CD8-positive, alpha-beta memory T cell (primary cell): ENCODE results near the gene ZMIZ1. TPM values are rescaled to one million over a fixed set of nuclear protein-coding genes. Genes with fewer than 3 reads are reported as not detected.

Experiments
- CTCF ChIA-PET: fragments of 350-600 bp; sonication (Branson Sonifier 250); formaldehyde crosslinking; loops from one replicate; lab custom pipeline; 2021; ENCODE audit warnings: antibody characterized with exemption; lab: Charles Lee
- POLR2A ChIA-PET: fragments of 350-600 bp; sonication (Branson Sonifier 250); formaldehyde crosslinking; loops from one replicate; lab custom pipeline; 2021; ENCODE audit warnings: antibody characterized with exemption; lab: Charles Lee
- DNase-seq, 5 donors: peaks; one replicate each; pipeline versions ENCODE4 v3.0.0 to v3.0.0-alpha.2; 2020 to 2022; ENCODE audit warnings: mixed read lengths in 1 of 5
- H3K27ac ChIP-seq: one replicate; pipeline ENCODE4 v1.7.0; 2013; ENCODE audit warnings: low read depth, mild to moderate bottlenecking, low read length, moderate library complexity
- H3K27me3 ChIP-seq: 2 replicates; pipeline ENCODE4 v1.7.0; 2013; ENCODE audit warnings: low read length, mild to moderate bottlenecking; ENCODE audit not compliant: insufficient read depth, poor library complexity, severe bottlenecking
- H3K36me3 ChIP-seq: 2 replicates; pipeline ENCODE4 v1.7.0; 2013; ENCODE audit warnings: mild to moderate bottlenecking, low read length, moderate library complexity; ENCODE audit not compliant: insufficient read depth
- H3K4me1 ChIP-seq: 2 replicates; pipeline ENCODE4 v1.7.0; 2013; ENCODE audit warnings: mild to moderate bottlenecking, low read length, moderate library complexity; ENCODE audit not compliant: insufficient read depth
- H3K4me3 ChIP-seq: 2 replicates; pipeline ENCODE4 v1.7.0; 2013; ENCODE audit warnings: mild to moderate bottlenecking, low read length
- H3K9me3 ChIP-seq: 2 replicates; pipeline ENCODE4 v1.7.0; 2013; ENCODE audit warnings: mild to moderate bottlenecking, low read length
- H3K27ac Mint-ChIP-seq, 8 donors: one replicate each; pipeline ENCODE4 v1.8.0; 2020 to 2021; ENCODE audit warnings: mixed read lengths in 8 of 8, mild to moderate bottlenecking in 6 of 8, inconsistent platforms in 3 of 8, moderate library complexity in 3 of 8
- H3K27me3 Mint-ChIP-seq, 2 donors: one replicate each; pipeline ENCODE4 v1.8.0; 2020 to 2021; ENCODE audit warnings: mixed read lengths in 2 of 2, mild to moderate bottlenecking in 1 of 2, moderate library complexity in 1 of 2
- H3K36me3 Mint-ChIP-seq, 3 donors: one replicate each; pipeline ENCODE4 v1.8.0; 2020 to 2021; ENCODE audit warnings: mixed read lengths in 3 of 3, inconsistent platforms in 1 of 3, mild to moderate bottlenecking in 1 of 3
- H3K4me1 Mint-ChIP-seq, 3 donors: one replicate each; pipeline ENCODE4 v1.8.0; 2020 to 2021; ENCODE audit warnings: mixed read lengths in 3 of 3, inconsistent platforms in 1 of 3, mild to moderate bottlenecking in 1 of 3
- H3K4me3 Mint-ChIP-seq, 7 donors: one replicate each; pipeline ENCODE4 v1.8.0; 2020 to 2021; ENCODE audit warnings: mixed read lengths in 7 of 7, mild to moderate bottlenecking in 6 of 7, moderate library complexity in 4 of 7, inconsistent platforms in 2 of 7
- H3K9me3 Mint-ChIP-seq, 5 donors: one replicate each; pipeline ENCODE4 v1.8.0; 2020 to 2022; ENCODE audit warnings: mixed read lengths in 5 of 5, mild to moderate bottlenecking in 3 of 5, moderate library complexity in 2 of 5, inconsistent platforms in 1 of 5
- polyA plus RNA-seq: library from polyadenylated mRNA; unstranded; fragments of 300-500 nt; fragmentation: Illumina TruSeq; gene quantifications from one replicate; pipeline ENCODE4 v1.2.3, GENCODE V29; 2021
- total RNA-seq, 2 experiments: library from RNA; stranded (reverse); gene quantifications; one replicate each; pipeline ENCODE4 v1.2.3, GENCODE V29; 2021

The ZMIZ1 gene
- total and polyA plus RNA-seq, 3 experiments from 2014 or later: 8.0 to 36.3 (median 34.7) TPM

DNA sequence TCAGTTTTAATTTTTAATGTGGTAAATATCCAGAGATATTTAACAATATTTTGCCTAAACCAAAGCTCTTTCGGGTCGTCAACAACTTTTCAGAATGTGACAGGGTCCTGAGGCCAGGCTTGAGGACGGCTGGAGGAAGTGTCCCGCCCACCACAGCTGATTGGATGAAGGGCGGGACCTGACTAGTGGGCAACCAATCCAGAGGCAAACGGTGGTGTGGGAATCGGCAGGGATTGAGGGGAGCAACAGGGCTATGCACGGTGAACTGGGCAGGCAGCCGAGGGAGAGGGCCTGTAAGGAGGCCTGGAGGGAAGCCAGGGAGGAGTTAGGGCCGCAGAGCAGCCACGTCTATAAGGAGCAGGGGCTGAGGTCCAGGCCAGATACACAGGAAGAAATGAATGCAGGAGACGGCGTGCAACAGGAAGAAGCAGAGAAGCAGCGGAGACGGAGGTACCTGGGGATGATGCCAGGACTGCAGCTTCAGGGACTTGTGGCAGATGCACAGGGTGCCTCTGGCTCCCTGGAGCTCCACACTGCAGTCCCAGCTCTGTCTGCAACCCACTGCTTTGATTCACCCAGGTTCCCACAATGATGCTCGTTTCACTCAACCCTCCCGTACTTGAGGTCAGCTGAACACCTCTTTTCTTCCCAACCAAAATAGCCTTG, 46.1 kb upstream of the ZMIZ1 start:
- peak overlapping the region in 3 of 7 donors; percentile 8 to 48 (median 35) for H3K4me3 Mint-ChIP-seq
- H3K36me3 ChIP-seq: no peaks in the 10 kb centered on the region
- peak in 1 of 5 donors; percentile 36 for DNase-seq
- ChIA-PET POLR2A (no interaction called here), CTCF (interaction anchor here (0.9 to 2.6 kb wide), 3 partner anchors 10 to 30 kb away, joined by 3 to 9 read pairs (median 3); no protein-coding TSS in a partner anchor)
- H3K4me1 Mint-ChIP-seq: peaks cover 26 to 43% (median 38%) of the 10 kb centered on the region in 3 donors
- H3K27me3 Mint-ChIP-seq: no peaks in the 10 kb centered on the region
- peaks cover 31% of the 10 kb centered on the region for H3K4me1 ChIP-seq
- H3K9me3 ChIP-seq: no peaks in the 10 kb centered on the region
- peaks cover 0 to under 1% (median 0%) of the 10 kb centered on the region in 3 donors for H3K36me3 Mint-ChIP-seq
- no peaks in the 10 kb centered on the region for H3K27me3 ChIP-seq
- peaks cover 0 to 2% (median 0%) of the 10 kb centered on the region in 5 donors for H3K9me3 Mint-ChIP-seq
- peak overlapping the region in 4 of 8 donors; percentile 45 to 81 (median 69) for H3K27ac Mint-ChIP-seq
- H3K4me3 ChIP-seq: no peak overlapping the region
- H3K27ac ChIP-seq: no peak overlapping the region

GRCh38 chr10:79023240-79024162, 45.3 kb upstream of the ZMIZ1 start:
- Histone ChIP-seq H3K4me3 (no peak overlapping the region), H3K9me3 (no peaks in the 10 kb centered on the region), H3K4me1 (peaks cover 39% of the 10 kb centered on the region), H3K27me3 (no peaks in the 10 kb centered on the region), H3K27ac (no peak overlapping the region), H3K36me3 (no peaks in the 10 kb centered on the region)
- Mint-ChIP-seq H3K27me3 (no peaks in the 10 kb centered on the region), H3K9me3 (no peaks in the 10 kb centered on the region), H3K36me3 (no peaks in the 10 kb centered on the region), H3K4me1 (peaks cover 33 to 51% (median 45%) of the 10 kb centered on the region in 3 donors), H3K27ac (peak overlapping the region in 5 of 8 donors; percentile 10 to 74 (median 64)), H3K4me3 (peak overlapping the region in 2 of 7 donors; percentile 8 to 54)
- peak in 1 of 5 donors; percentile 42 for DNase-seq
- POLR2A ChIA-PET: no interaction called here
- CTCF ChIA-PET: interaction anchor here (0.9 to 2.6 kb wide), 3 partner anchors 10 to 29 kb away, joined by 3 to 9 read pairs (median 3); no protein-coding TSS in a partner anchor

DNA sequence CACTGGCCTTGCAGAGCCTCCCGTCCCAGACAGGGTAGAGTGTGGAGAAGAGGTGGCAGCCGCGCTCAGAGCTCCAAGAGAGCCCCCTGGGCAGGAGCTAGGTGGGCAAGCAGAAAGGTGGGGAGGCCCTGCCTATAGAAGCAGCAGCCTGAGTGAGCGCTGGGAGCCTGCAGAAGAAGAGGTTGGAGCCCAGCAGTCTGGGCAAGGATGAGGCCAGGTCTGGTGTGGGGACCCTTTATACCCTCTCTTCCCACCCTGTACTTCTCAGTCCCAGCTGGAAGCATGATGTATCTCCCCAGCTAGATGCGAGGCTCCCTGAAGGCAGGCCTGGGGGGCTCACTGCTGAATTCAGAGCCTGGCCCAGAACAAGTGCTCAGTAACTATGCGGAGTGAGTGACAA, 44.5 kb upstream of the ZMIZ1 start:
- no peaks in the 10 kb centered on the region for H3K9me3 ChIP-seq
- Mint-ChIP-seq H3K4me1 (peaks cover 33 to 59% (median 51%) of the 10 kb centered on the region in 3 donors), H3K4me3 (peak overlapping the region in 2 of 7 donors; percentile 15 to 52), H3K36me3 (no peaks in the 10 kb centered on the region), H3K27ac (peak overlapping the region in 5 of 8 donors; percentile 10 to 85 (median 61)), H3K9me3 (no peaks in the 10 kb centered on the region), H3K27me3 (no peaks in the 10 kb centered on the region)
- DNase-seq: peak in 1 of 5 donors; percentile 42
- ChIA-PET CTCF (interaction anchor here (1.5 to 2.6 kb wide), 2 partner anchors 11 to 13 kb away, joined by 3 to 9 read pairs; no protein-coding TSS in a partner anchor), POLR2A (no interaction called here)
- peaks cover 43% of the 10 kb centered on the region for H3K4me1 ChIP-seq
- H3K36me3 ChIP-seq: no peaks in the 10 kb centered on the region
- no peaks in the 10 kb centered on the region for H3K27me3 ChIP-seq
- H3K4me3 ChIP-seq: no peak overlapping the region
- no peak overlapping the region for H3K27ac ChIP-seq

- Histone ChIP-seq H3K4me1 (peaks cover 43% of the 10 kb centered on the region), H3K9me3 (no peaks in the 10 kb centered on the region), H3K27me3 (no peaks in the 10 kb centered on the region), H3K4me3 (no peak overlapping the region), H3K36me3 (no peaks in the 10 kb centered on the region), H3K27ac (peak overlapping the region; percentile 12)
- H3K4me3 Mint-ChIP-seq: peak overlapping the region in 3 of 7 donors; percentile 14 to 52 (median 28)
- peak overlapping the region in 7 of 8 donors; percentile 20 to 90 (median 83) for H3K27ac Mint-ChIP-seq
- H3K27me3 Mint-ChIP-seq: no peaks in the 10 kb centered on the region
- peaks cover 33 to 63% (median 53%) of the 10 kb centered on the region in 3 donors for H3K4me1 Mint-ChIP-seq
- H3K9me3 Mint-ChIP-seq: no peaks in the 10 kb centered on the region
- ChIA-PET POLR2A (no interaction called here), CTCF (interaction anchor here (2.6 kb wide), 1 partner anchor 13 kb away, joined by 9 read pairs; no protein-coding TSS in a partner anchor)
- H3K36me3 Mint-ChIP-seq: no peaks in the 10 kb centered on the region
- DNase-seq: no peak
Measured at GRCh38 chr10:79024720-79025198, 44.0 kb upstream of the ZMIZ1 start.

DNA sequence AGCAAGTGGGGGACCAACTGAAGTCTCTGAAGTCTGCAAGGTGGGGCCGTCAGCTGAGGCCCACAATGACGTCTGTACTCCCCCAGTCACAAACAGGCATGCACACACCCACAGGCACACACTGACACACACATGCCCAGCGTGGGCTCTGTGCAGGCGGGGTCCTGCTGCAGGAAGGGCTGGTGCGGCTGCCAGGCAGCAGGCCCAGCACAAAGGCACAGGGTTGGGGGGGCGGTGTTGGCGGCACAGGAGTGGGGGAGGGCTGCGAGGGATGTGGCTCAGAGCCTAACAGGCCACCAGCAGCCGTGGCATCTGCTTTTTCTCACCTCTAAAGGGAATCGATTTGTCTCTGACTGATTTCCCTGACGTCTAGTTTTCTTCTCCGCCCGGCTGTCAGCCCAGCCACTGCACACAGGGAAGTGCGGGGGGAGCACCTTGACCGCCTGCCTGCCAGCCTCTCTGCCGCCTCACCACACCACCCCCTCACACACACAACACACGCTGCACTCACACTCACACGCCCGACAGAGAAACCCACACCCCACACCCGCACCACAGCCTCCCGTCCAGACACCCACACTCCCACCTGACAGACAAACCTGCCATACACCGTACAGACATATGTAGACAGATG, 43.5 kb upstream of the ZMIZ1 start:
- H3K27ac ChIP-seq: peak overlapping the region; percentile 12
- Mint-ChIP-seq H3K27me3 (no peaks in the 10 kb centered on the region), H3K4me3 (peak overlapping the region; percentile 1 to 88 (median 44)), H3K9me3 (no peaks in the 10 kb centered on the region), H3K4me1 (peaks cover 33 to 67% (median 57%) of the 10 kb centered on the region in 3 donors), H3K36me3 (no peaks in the 10 kb centered on the region), H3K27ac (peak overlapping the region; percentile 20 to 92 (median 83))
- no peaks in the 10 kb centered on the region for H3K9me3 ChIP-seq
- no peak overlapping the region for H3K4me3 ChIP-seq
- peak; percentile 46 to 83 (median 66) for DNase-seq
- no peaks in the 10 kb centered on the region for H3K27me3 ChIP-seq
- ChIA-PET CTCF (interaction anchor here (2.6 kb wide), 1 partner anchor 12 kb away, joined by 9 read pairs; no protein-coding TSS in a partner anchor), POLR2A (no interaction called here)
- H3K36me3 ChIP-seq: no peaks in the 10 kb centered on the region
- peaks cover 43% of the 10 kb centered on the region for H3K4me1 ChIP-seq

DNA sequence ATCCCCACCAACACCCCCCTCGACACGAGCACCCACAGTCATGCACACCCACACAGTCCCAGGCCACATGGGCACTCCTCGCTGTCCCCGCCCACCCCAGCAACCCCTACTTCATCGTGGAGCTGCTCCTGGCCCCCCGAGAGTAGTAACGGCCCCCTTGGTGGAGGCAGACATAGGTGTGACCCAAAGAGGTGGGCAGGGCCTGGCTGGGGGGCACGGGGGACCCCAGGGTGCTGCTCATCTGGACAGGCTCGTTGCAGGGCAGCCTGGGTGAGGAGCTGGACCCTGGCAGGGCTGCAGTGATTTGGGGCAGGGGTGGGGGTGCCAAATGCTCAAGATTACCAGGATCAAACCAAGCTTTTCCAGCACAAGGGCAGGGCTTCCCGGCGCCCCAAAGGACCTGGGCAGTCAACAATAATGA, 42.4 kb upstream of the ZMIZ1 start:
- no peaks in the 10 kb centered on the region for H3K36me3 Mint-ChIP-seq
- ChIA-PET POLR2A (no interaction called here), CTCF (interaction anchor here (0.7 to 1.6 kb wide), 2 partner anchors 9 to 46 kb away, joined by 3 to 5 read pairs; no protein-coding TSS in a partner anchor)
- no peaks in the 10 kb centered on the region for H3K27me3 ChIP-seq
- peaks cover 33 to 67% (median 58%) of the 10 kb centered on the region in 3 donors for H3K4me1 Mint-ChIP-seq
- H3K4me3 ChIP-seq: no peak overlapping the region
- peak in 1 of 5 donors; percentile 42 for DNase-seq
- H3K9me3 Mint-ChIP-seq: no peaks in the 10 kb centered on the region
- peaks cover 43% of the 10 kb centered on the region for H3K4me1 ChIP-seq
- H3K4me3 Mint-ChIP-seq: peak overlapping the region in 4 of 7 donors; percentile 15 to 64 (median 44)
- H3K27ac Mint-ChIP-seq: peak overlapping the region; percentile 45 to 92 (median 86)
- no peaks in the 10 kb centered on the region for H3K27me3 Mint-ChIP-seq
- H3K36me3 ChIP-seq: no peaks in the 10 kb centered on the region
- H3K9me3 ChIP-seq: no peaks in the 10 kb centered on the region
- no peak overlapping the region for H3K27ac ChIP-seq

DNA sequence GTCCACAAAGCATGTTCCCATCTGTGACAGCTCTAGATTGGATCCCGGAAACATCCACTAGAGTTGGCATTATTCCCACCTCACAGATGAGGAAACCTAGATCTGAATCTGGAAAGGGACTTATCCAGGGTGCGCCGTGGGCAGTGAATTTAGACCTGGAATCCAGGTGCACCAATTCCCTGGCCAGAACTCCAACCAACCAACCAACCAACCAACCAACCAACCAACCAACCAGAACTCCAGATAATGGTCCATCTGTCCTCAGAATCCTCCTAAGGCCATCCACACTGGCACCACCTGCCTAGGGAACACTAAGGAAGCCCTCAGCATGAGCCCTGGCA, 42.0 kb upstream of the ZMIZ1 start:
- Histone ChIP-seq H3K27ac (no peak overlapping the region), H3K4me3 (no peak overlapping the region), H3K4me1 (peaks cover 43% of the 10 kb centered on the region), H3K9me3 (no peaks in the 10 kb centered on the region), H3K36me3 (no peaks in the 10 kb centered on the region), H3K27me3 (no peaks in the 10 kb centered on the region)
- Mint-ChIP-seq H3K27me3 (no peaks in the 10 kb centered on the region), H3K4me1 (peaks cover 33 to 67% (median 58%) of the 10 kb centered on the region in 3 donors), H3K9me3 (no peaks in the 10 kb centered on the region), H3K27ac (peak overlapping the region; percentile 16 to 92 (median 82)), H3K4me3 (peak overlapping the region; percentile 0 to 84 (median 62)), H3K36me3 (no peaks in the 10 kb centered on the region)
- POLR2A ChIA-PET: no interaction called here
- no peak for DNase-seq
- CTCF ChIA-PET: interaction anchor here (1.6 kb wide), 1 partner anchor 9 kb away, joined by 5 read pairs; no protein-coding TSS in a partner anchor
